Gastroesophageal sphincter (tissue), 3 donors: ENCODE data around the gene MACROD2.

Source experiments
- CTCF ChIP-seq, 4 experiments: fragments of 200-600 bp in 2 of 4; fragments of 450-650 bp in 2 of 4; sonication (generic) in 1 of 4; IDR thresholded peaks; one replicate each; pipeline ENCODE4 v1.5.1; 2017 to 2019; ENCODE audit warnings: antibody characterized with exemption in 4 of 4, mild to moderate bottlenecking in 2 of 4, moderate library complexity in 2 of 4
- POLR2A ChIP-seq, 2 donors: fragments of 450-650 bp; IDR thresholded peaks; one replicate each; pipeline ENCODE4 v1.6.1; 2017; ENCODE audit warnings: antibody characterized with exemption in 2 of 2, mild to moderate bottlenecking in 2 of 2, moderate library complexity in 1 of 2
- POLR2AphosphoS5 ChIP-seq: sonication (generic); formaldehyde crosslinking; IDR thresholded peaks from one replicate; pipeline ENCODE4 v1.6.1; 2017; ENCODE audit warnings: antibody characterized with exemption

- TF ChIP-seq POLR2AphosphoS5 (no peak), CTCF (IDR thresholded peaks at IDR 0.05) (no peak), POLR2A (IDR thresholded peaks at IDR 0.05) (no peak)
Observed at GRCh38 chr20:14685183-14685582, 689.9 kb downstream of the MACROD2 start.
